B cell (primary cell): ENCODE data around the gene COG1. TPM values are rescaled to one million over a fixed set of nuclear protein-coding genes. Genes with fewer than 3 reads are reported as not detected.

Experiments used
- ATAC-seq: fragments of 200-7000 bp; cut with Tn5 transposase; one replicate; pipeline ENCODE4 v1.10.0; 2021; ENCODE audit warnings: low read depth, mild to moderate bottlenecking, moderate number of reproducible peaks, moderate library complexity
- CTCF ChIA-PET: fragments of 350-600 bp; sonication (Branson Sonifier 250); formaldehyde crosslinking; loops from one replicate; lab custom pipeline; 2021; ENCODE audit warnings: antibody characterized with exemption, inconsistent platforms; lab: Charles Lee
- POLR2A ChIA-PET: fragments of 350-600 bp; sonication (Branson Sonifier 250); formaldehyde crosslinking; loops from one replicate; lab custom pipeline; 2021; ENCODE audit warnings: antibody characterized with exemption; lab: Charles Lee
- DNase-seq: peaks from one replicate; pipeline ENCODE4 v3.0.0; 2013
- H2AFZ ChIP-seq: 2 replicates; pipeline ENCODE4 v1.6.1; 2012; ENCODE audit warnings: mild to moderate bottlenecking, low read depth, low read length; ENCODE audit not compliant: insufficient read depth, poor library complexity, severe bottlenecking
- H3K27ac ChIP-seq, 2 donors: 1 replicate in 1 of 2; 2 replicates in 1 of 2; pipeline ENCODE4 v1.5.1; 2012 to 2013; ENCODE audit warnings: low read length in 2 of 2, mild to moderate bottlenecking in 2 of 2, moderate library complexity in 1 of 2
- H3K27me3 ChIP-seq, 4 experiments: fragments of 200-600 bp in 1 of 4; sonication (generic) in 1 of 4; replicated peaks in 1 of 4; 1 replicate in 2 of 4; 2 replicates in 2 of 4; pipeline versions ENCODE4 v1.6.1 to v1.7.0; 2013 to 2016; ENCODE audit warnings: low read length in 3 of 4, mild to moderate bottlenecking in 2 of 4, mixed read lengths in 1 of 4, moderate library complexity in 1 of 4; ENCODE audit not compliant: insufficient read depth in 4 of 4, control insufficient read depth in 3 of 4; ENCODE audit errors: control extremely low read depth in 1 of 4
- H3K36me3 ChIP-seq, 2 experiments: replicated peaks in 1 of 2; 1 replicate in 1 of 2; 2 replicates in 1 of 2; pipeline versions ENCODE4 v1.6.1 to v1.7.1; 2013; ENCODE audit warnings: low read length in 1 of 2; ENCODE audit not compliant: insufficient read depth in 2 of 2, control insufficient read depth in 1 of 2; ENCODE audit errors: control extremely low read depth in 1 of 2, extremely low read depth in 1 of 2
- H3K4me1 ChIP-seq, 2 donors: fragments of 200-600 bp in 1 of 2; sonication (generic) in 1 of 2; 1 replicate in 1 of 2; 2 replicates in 1 of 2; pipeline versions ENCODE4 v1.5.1 to v1.6.1; 2013 to 2017; ENCODE audit warnings: low read length in 2 of 2; ENCODE audit not compliant: control insufficient read depth in 2 of 2, insufficient read depth in 2 of 2
- H3K4me2 ChIP-seq: replicated peaks from 2 replicates; pipeline ENCODE3; 2012; ENCODE audit warnings: mild to moderate bottlenecking, low read depth, low read length; ENCODE audit not compliant: poor library complexity, severe bottlenecking
- H3K4me3 ChIP-seq, 5 experiments: fragments of 200-600 bp in 1 of 5; sonication (generic) in 1 of 5; 1 replicate in 3 of 5; 2 replicates in 2 of 5; pipeline versions ENCODE4 v1.5.1 to v1.7.0; 2011 to 2016; ENCODE audit warnings: low read length in 4 of 5, mild to moderate bottlenecking in 4 of 5, low read depth in 2 of 5, control low read depth in 1 of 5, moderate library complexity in 1 of 5; ENCODE audit not compliant: insufficient read depth in 1 of 5; ENCODE audit errors: control extremely low read depth in 1 of 5, extremely low read depth in 1 of 5
- H3K79me2 ChIP-seq: fragments of 200-600 bp; sonication (generic); one replicate; pipeline ENCODE4 v1.6.0; 2016; ENCODE audit warnings: low read length; ENCODE audit not compliant: control insufficient read depth, insufficient read depth
- H3K9ac ChIP-seq: fragments of 200-600 bp; sonication (generic); 2 replicates; pipeline ENCODE4 v1.6.1; 2017; ENCODE audit warnings: mild to moderate bottlenecking, low read length, moderate library complexity
- H3K9me3 ChIP-seq, 3 donors: one replicate each; pipeline versions ENCODE4 v1.6.1 to v1.7.1; 2013; ENCODE audit warnings: low read length in 2 of 3; ENCODE audit not compliant: control insufficient read depth in 2 of 3, insufficient read depth in 1 of 3; ENCODE audit errors: control extremely low read depth in 1 of 3
- H4K20me1 ChIP-seq: 2 replicates; pipeline ENCODE4 v1.6.0; 2012; ENCODE audit warnings: mild to moderate bottlenecking, low read length; ENCODE audit not compliant: insufficient read depth, control insufficient read depth, poor library complexity, severe bottlenecking
- H3K27ac Mint-ChIP-seq: one replicate; pipeline ENCODE4 v1.8.0; 2021; ENCODE audit warnings: mixed read lengths
- H3K27me3 Mint-ChIP-seq: one replicate; pipeline ENCODE4 v1.8.0; 2021; ENCODE audit warnings: mixed read lengths
- H3K4me1 Mint-ChIP-seq: one replicate; pipeline ENCODE4 v1.8.0; 2021; ENCODE audit warnings: mixed read lengths
- H3K4me3 Mint-ChIP-seq: one replicate; pipeline ENCODE4 v1.8.0; 2021; ENCODE audit warnings: mixed read lengths
- H3K9me3 Mint-ChIP-seq: one replicate; pipeline ENCODE4 v1.8.0; 2022; ENCODE audit warnings: mixed read lengths; ENCODE audit not compliant: insufficient read depth
- CTCF ChIP-seq: fragments of 200-600 bp; IDR thresholded peaks from one replicate; pipeline ENCODE4 v1.8.0; 2022; ENCODE audit warnings: antibody characterized with exemption, mild to moderate bottlenecking
- EZH2 ChIP-seq: IDR thresholded peaks from 2 replicates; pipeline ENCODE4 v1.6.1; 2012; ENCODE audit warnings: borderline replicate concordance, low read depth, mild to moderate bottlenecking, moderate library complexity, low read length; ENCODE audit not compliant: insufficient read depth, poor library complexity, severe bottlenecking
- WGBS: methylation state at CpG from one replicate; pipeline ENCODE4 v1.1.5; 2013; ENCODE audit warnings: missing lambda C conversion rate; ENCODE audit not compliant: insufficient coverage; 5-methylcytosine and 5-hydroxymethylcytosine counted together
- intact Hi-C: fragments of 100-400 bp; cut with micrococcal nuclease; formaldehyde crosslinking; loops from one replicate; pipeline ENCODE4 v1.10.0; 2022
- polyA plus RNA-seq: library from polyadenylated mRNA; depleted of rRNA; stranded (reverse); fragments of >200 nt; gene quantifications from 2 replicates; pipeline ENCODE4 v1.2.3, GENCODE V29; 2012
- total RNA-seq, 2 donors: library from RNA; stranded (reverse); fragments of 120-200 nt in 1 of 2; gene quantifications; 1 replicate in 1 of 2; 2 replicates in 1 of 2; pipeline versions ENCODE4 v1.2.3 to v1.2.4, GENCODE V29; 2013 to 2022

COG1 gene
- total and polyA plus RNA-seq, 2 donors (not counting 1 experiment from before 2014, with no cell fraction given) = 39.1 to 72.8 TPM

DNA sequence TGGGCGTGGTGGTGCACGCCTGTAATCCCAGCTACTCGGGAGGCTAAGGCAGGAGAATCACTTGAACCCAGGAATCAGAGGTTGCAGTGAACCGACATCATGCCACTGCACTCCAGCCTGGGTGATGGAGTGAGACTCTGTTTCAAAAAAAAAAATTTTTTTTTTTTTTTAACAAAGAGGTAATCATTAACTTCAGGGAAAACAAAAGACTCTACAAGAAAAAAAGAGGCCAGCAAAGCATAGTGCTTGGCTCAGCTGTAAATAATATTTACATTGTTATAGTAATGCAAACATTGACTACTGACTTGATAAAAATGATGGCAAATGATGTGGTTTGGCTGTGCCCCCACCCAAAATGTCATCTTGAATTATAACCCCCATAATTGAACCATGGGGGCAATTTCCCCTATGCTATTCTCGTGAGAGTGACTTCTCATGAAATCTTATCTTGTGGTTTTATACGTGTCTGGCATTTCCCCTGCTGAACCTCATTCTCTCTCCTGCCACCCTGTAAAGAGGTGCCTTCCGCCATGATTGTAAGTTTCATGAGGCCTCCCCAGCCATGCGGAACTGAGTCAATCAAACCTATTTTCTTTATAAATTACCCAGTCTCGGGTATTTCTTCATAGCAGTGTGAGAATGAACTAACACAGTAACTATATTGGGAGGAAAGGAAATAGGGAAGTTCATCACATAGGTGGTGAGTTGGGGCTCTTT is 40.8 kb upstream of the COG1 start:
- ChIA-PET POLR2A (no interaction called here), CTCF (no interaction called here)
- peaks cover 6% of the 10 kb centered on the region for H3K9me3 Mint-ChIP-seq
- H3K9ac ChIP-seq = no peak overlapping the region
- no peak overlapping the region for H3K27ac Mint-ChIP-seq
- no peaks in the 10 kb centered on the region for H3K36me3 ChIP-seq
- H3K4me1 ChIP-seq = peaks cover 5 to 13% of the 10 kb centered on the region in 2 donors
- intact Hi-C loops = no loop called here
- 65% methylated on average over 4 of the region's 9 CpGs for WGBS
- H2AFZ ChIP-seq = no peak overlapping the region
- H4K20me1 ChIP-seq = no peaks in the 10 kb centered on the region
- ATAC-seq (no peak), DNase-seq (peak; percentile 40)
- peaks cover 33% of the 10 kb centered on the region for H3K27me3 Mint-ChIP-seq
- no peak overlapping the region for H3K4me3 Mint-ChIP-seq
- TF ChIP-seq CTCF = no peak
- peaks cover 0 to 17% (median 5%) of the 10 kb centered on the region in 4 experiments for H3K27me3 ChIP-seq
- H3K27ac ChIP-seq = no peak overlapping the region
- H3K79me2 ChIP-seq = no peaks in the 10 kb centered on the region
- H3K4me2 ChIP-seq = no peak overlapping the region
- H3K4me3 ChIP-seq = no peak overlapping the region
- peaks cover 18% of the 10 kb centered on the region for H3K4me1 Mint-ChIP-seq
- H3K9me3 ChIP-seq = peaks cover 0 to 5% (median 0%) of the 10 kb centered on the region in 3 donors

DNA sequence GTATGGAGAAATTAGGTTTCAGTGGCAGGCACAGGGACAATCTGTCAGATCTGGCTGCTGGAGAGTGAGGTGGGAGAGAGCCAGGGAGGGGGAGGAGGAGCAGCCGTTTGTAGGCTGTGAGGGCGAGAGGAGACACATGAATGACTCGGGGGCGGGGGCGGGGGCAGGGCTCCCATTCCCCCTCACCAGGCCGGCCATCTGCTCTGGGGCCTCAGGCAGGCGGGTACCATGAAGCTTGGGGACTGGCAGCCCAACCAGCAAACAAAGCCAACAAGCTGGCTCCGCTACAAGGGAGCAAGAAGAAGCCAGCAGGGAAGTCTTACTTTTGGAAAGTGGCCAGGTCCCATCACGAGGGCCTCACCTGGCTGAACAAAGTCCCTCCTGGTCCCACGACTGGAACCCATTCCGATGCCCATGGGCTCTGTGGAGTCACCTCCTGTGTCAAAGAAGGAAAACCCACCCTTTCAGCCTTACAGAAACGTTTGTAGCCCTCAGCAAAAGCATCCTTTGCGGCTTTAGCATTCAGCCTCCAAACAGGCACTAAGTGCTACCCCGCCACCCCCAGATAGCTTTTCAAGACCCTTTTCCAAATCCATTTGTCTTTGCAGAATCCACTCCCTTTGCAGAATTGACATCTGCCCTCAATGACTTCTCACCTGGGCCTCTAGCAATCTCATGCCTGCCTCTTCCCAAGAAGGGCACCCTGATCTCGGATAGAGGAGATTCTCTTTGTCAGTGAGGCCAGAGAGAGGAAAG is 37.3 kb upstream of the COG1 start:
- peaks cover 33% of the 10 kb centered on the region for H3K27me3 Mint-ChIP-seq
- H3K4me2 ChIP-seq = no peak overlapping the region
- intact Hi-C loops = loop anchor here (1.0 to 5.0 kb wide), 3 partner anchors 63 to 593 kb away; partner anchors contain the start of gene SLC39A11
- H4K20me1 ChIP-seq = no peaks in the 10 kb centered on the region
- no peaks in the 10 kb centered on the region for H3K9me3 ChIP-seq
- ATAC-seq (no peak), DNase-seq (no peak)
- TF ChIP-seq CTCF = no peak
- TF ChIP-seq EZH2 = no peak
- H3K4me3 Mint-ChIP-seq = no peak overlapping the region
- no peaks in the 10 kb centered on the region for H3K79me2 ChIP-seq
- H3K27ac ChIP-seq = no peak overlapping the region
- no peaks in the 10 kb centered on the region for H3K36me3 ChIP-seq
- 79% methylated on average over 15 of the region's 15 CpGs for WGBS
- peaks cover 0 to 23% (median 6%) of the 10 kb centered on the region in 4 experiments for H3K27me3 ChIP-seq
- peak overlapping the region; percentile 67 for H2AFZ ChIP-seq
- H3K27ac Mint-ChIP-seq = no peak overlapping the region
- no peak overlapping the region for H3K9ac ChIP-seq
- H3K4me1 Mint-ChIP-seq = peaks cover 16% of the 10 kb centered on the region
- ChIA-PET POLR2A (no interaction called here), CTCF (interaction anchor here (0.6 to 6.6 kb wide), 9 partner anchors 23 to 599 kb away, joined by 3 to 136 read pairs (median 5); no protein-coding TSS in a partner anchor)
- no peak overlapping the region for H3K4me3 ChIP-seq
- no peaks in the 10 kb centered on the region for H3K9me3 Mint-ChIP-seq
- peaks cover 5 to 13% of the 10 kb centered on the region in 2 donors for H3K4me1 ChIP-seq
